Measurements from ENCODE around the gene INPP1.

DNA sequence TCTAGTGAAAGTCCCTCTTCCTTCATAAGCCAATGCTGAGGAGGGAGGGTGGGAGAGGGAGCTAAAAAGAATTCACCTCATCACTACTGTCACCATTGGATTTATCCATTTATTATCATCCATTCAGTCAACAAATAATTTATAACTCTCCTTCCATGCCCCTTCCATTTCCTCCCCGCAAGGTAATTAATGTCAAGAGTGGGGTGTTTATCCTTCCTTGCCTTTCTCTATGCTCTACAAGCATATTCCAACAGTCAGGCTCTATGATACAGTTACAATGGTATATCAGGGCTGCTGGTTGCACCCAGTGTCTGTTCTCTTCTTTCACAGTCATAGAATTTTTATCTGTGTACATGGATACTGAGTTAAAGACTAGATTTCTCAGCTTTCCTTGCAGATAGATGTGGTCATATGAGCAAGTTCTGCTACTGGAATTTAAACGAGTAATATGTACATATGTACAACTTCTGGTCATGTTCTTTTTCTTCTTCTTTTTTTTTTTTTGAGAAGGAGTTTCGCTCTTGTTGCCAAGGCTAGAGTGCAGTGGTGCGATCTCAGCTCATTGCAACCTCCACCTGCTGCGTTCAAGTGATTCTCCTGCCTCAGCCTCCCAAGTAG lies 59.7 kb downstream of the INPP1 start:
- TF ChIP-seq, protein P1, sequence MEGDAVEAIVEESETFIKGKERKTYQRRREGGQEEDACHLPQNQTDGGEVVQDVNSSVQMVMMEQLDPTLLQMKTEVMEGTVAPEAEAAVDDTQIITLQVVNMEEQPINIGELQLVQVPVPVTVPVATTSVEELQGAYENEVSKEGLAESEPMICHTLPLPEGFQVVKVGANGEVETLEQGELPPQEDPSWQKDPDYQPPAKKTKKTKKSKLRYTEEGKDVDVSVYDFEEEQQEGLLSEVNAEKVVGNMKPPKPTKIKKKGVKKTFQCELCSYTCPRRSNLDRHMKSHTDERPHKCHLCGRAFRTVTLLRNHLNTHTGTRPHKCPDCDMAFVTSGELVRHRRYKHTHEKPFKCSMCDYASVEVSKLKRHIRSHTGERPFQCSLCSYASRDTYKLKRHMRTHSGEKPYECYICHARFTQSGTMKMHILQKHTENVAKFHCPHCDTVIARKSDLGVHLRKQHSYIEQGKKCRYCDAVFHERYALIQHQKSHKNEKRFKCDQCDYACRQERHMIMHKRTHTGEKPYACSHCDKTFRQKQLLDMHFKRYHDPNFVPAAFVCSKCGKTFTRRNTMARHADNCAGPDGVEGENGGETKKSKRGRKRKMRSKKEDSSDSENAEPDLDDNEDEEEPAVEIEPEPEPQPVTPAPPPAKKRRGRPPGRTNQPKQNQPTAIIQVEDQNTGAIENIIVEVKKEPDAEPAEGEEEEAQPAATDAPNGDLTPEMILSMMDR (IDR thresholded peaks at IDR 0.05; ENCODE audit: poor library complexity) = no peak
- no peak for TF ChIP-seq EZH2phosphoT487 (IDR thresholded peaks at IDR 0.05; ENCODE audit: low read depth, severe bottlenecking, unreplicated experiment)
